ENCODE measurements around the gene RPL29.

DNA sequence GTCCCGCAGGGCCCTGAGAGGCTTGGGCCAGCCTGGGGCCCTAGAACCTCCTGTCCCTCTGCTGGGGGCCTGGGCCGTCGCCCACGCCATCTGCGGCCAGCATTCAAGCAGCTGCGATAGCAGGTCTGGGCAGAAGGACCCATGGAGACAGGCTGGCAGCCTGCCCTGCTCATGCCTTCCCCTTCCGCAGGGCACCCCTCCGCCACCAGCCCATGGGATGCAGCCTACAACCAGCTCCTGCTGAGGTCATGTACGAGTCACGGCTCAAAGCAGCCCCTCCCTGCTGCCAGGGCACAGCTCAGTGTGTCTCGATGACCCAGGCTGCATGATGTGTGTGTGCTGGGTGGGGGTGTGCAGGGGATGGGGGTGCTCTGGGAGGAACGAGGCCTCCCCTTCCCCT, 32.9 kb upstream of the RPL29 start:
- TF ChIP-seq CTCF (IDR thresholded peaks at IDR 0.05) (no peak), POLR2A (IDR thresholded peaks at IDR 0.05) (no peak)

Data from esophagus squamous epithelium (tissue), 4 donors.